ENCODE data around the gene DOK4.

The DOK4 gene

GRCh38 chr16:57485916-57486857 is at the start of gene DOK4:
Gene DOK4 (minus strand): TSS chr16:57486493. CDS start chr16:57479507, 6,986 bp downstream.
- peak; percentile 91 for ATAC-seq (replicated peaks; ENCODE audit: extremely low read depth, poor library complexity, severe bottlenecking)
- DNase-seq (ENCODE audit: low spot score in 2 of 2), result peak; percentile 43 to 51
- H3K36me3 Mint-ChIP-seq (ENCODE audit: insufficient read depth), result peaks cover 6% of the 10 kb centered on the region
- no peaks in the 10 kb centered on the region for H3K9me3 Mint-ChIP-seq
- H3K4me1 Mint-ChIP-seq, result peaks cover 24% of the 10 kb centered on the region
- no peaks in the 10 kb centered on the region for H3K27me3 Mint-ChIP-seq
- H3K27ac Mint-ChIP-seq (ENCODE audit: low read depth), result peak within 1 kb of the TSS; percentile 93
- H3K4me3 Mint-ChIP-seq, result peak within 1 kb of the TSS; percentile 92

GRCh38 chr16:57535680-57536305 is 49.5 kb upstream of the DOK4 start:
- Mint-ChIP-seq H3K4me3 (peak overlapping the region; percentile 79), H3K9me3 (no peaks in the 10 kb centered on the region), H3K27ac (ENCODE audit: low read depth) (peak overlapping the region; percentile 94), H3K36me3 (ENCODE audit: insufficient read depth) (peaks cover 22% of the 10 kb centered on the region), H3K4me1 (peaks cover 79% of the 10 kb centered on the region), H3K27me3 (no peaks in the 10 kb centered on the region)
- peak; percentile 88 for ATAC-seq (replicated peaks; ENCODE audit: extremely low read depth, poor library complexity, severe bottlenecking)
- peak; percentile 79 to 87 for DNase-seq (ENCODE audit: low spot score in 2 of 2)

- no peaks in the 10 kb centered on the region for H3K27me3 Mint-ChIP-seq
- H3K9me3 Mint-ChIP-seq, result no peaks in the 10 kb centered on the region
- peak overlapping the region; percentile 79 for H3K4me3 Mint-ChIP-seq
- H3K4me1 Mint-ChIP-seq, result peaks cover 80% of the 10 kb centered on the region
- DNase-seq (ENCODE audit: low spot score in 2 of 2) (no peak), ATAC-seq (replicated peaks; ENCODE audit: extremely low read depth, poor library complexity, severe bottlenecking) (no peak)
- H3K27ac Mint-ChIP-seq (ENCODE audit: low read depth), result peak overlapping the region; percentile 94
- H3K36me3 Mint-ChIP-seq (ENCODE audit: insufficient read depth), result peaks cover 25% of the 10 kb centered on the region
Observed at GRCh38 chr16:57534881-57535658, 48.8 kb upstream of the DOK4 start.

GRCh38 chr16:57534337-57534880 is 48.1 kb upstream of the DOK4 start:
- DNase-seq (ENCODE audit: low spot score in 2 of 2) (no peak), ATAC-seq (replicated peaks; ENCODE audit: extremely low read depth, poor library complexity, severe bottlenecking) (no peak)
- Mint-ChIP-seq H3K36me3 (ENCODE audit: insufficient read depth) (peaks cover 25% of the 10 kb centered on the region), H3K4me1 (peaks cover 87% of the 10 kb centered on the region), H3K27ac (ENCODE audit: low read depth) (peak overlapping the region; percentile 94), H3K9me3 (no peaks in the 10 kb centered on the region), H3K4me3 (peak overlapping the region; percentile 79), H3K27me3 (no peaks in the 10 kb centered on the region)

GRCh38 chr16:57533431-57534336 is 47.4 kb upstream of the DOK4 start:
- DNase-seq (ENCODE audit: low spot score in 2 of 2), result no peak
- Mint-ChIP-seq H3K9me3 (no peaks in the 10 kb centered on the region), H3K4me1 (peaks cover 82% of the 10 kb centered on the region), H3K27ac (ENCODE audit: low read depth) (peak overlapping the region; percentile 94), H3K27me3 (no peaks in the 10 kb centered on the region), H3K36me3 (ENCODE audit: insufficient read depth) (peaks cover 25% of the 10 kb centered on the region), H3K4me3 (peak overlapping the region; percentile 79)
- no peak for ATAC-seq (replicated peaks; ENCODE audit: extremely low read depth, poor library complexity, severe bottlenecking)

- Mint-ChIP-seq H3K9me3 (no peaks in the 10 kb centered on the region), H3K4me3 (peak overlapping the region; percentile 75)
- DNase-seq (ENCODE audit: low spot score in 2 of 2), result no peak
Observed at GRCh38 chr16:57532266-57532625, 46.0 kb upstream of the DOK4 start.

GRCh38 chr16:57531635-57532265 is 45.5 kb upstream of the DOK4 start:
- Mint-ChIP-seq H3K4me3 (peak overlapping the region; percentile 75), H3K36me3 (ENCODE audit: insufficient read depth) (peaks cover 15% of the 10 kb centered on the region), H3K4me1 (peaks cover 63% of the 10 kb centered on the region), H3K27ac (ENCODE audit: low read depth) (peak overlapping the region; percentile 94), H3K9me3 (no peaks in the 10 kb centered on the region), H3K27me3 (no peaks in the 10 kb centered on the region)
- DNase-seq (ENCODE audit: low spot score in 2 of 2) (no peak), ATAC-seq (replicated peaks; ENCODE audit: extremely low read depth, poor library complexity, severe bottlenecking) (no peak)

More at GRCh38 chr16:57532266-57532625, 46.0 kb upstream of the DOK4 start:
- Mint-ChIP-seq H3K27ac (ENCODE audit: low read depth) (peak overlapping the region; percentile 94), H3K4me1 (peaks cover 68% of the 10 kb centered on the region), H3K27me3 (no peaks in the 10 kb centered on the region), H3K36me3 (ENCODE audit: insufficient read depth) (peaks cover 19% of the 10 kb centered on the region)
- ATAC-seq (replicated peaks; ENCODE audit: extremely low read depth, poor library complexity, severe bottlenecking), result no peak

GRCh38 chr16:57531253-57531575 is 44.9 kb upstream of the DOK4 start:
- Mint-ChIP-seq H3K36me3 (ENCODE audit: insufficient read depth) (peaks cover 14% of the 10 kb centered on the region), H3K27ac (ENCODE audit: low read depth) (peak overlapping the region; percentile 94), H3K9me3 (no peaks in the 10 kb centered on the region), H3K4me3 (peak overlapping the region; percentile 75), H3K4me1 (peaks cover 63% of the 10 kb centered on the region), H3K27me3 (no peaks in the 10 kb centered on the region)
- ATAC-seq (replicated peaks; ENCODE audit: extremely low read depth, poor library complexity, severe bottlenecking) (no peak), DNase-seq (ENCODE audit: low spot score in 2 of 2) (no peak)

GRCh38 chr16:57530522-57531252 is 44.4 kb upstream of the DOK4 start:
- Mint-ChIP-seq H3K27me3 (no peaks in the 10 kb centered on the region), H3K9me3 (no peaks in the 10 kb centered on the region), H3K27ac (ENCODE audit: low read depth) (peak overlapping the region; percentile 94), H3K36me3 (ENCODE audit: insufficient read depth) (peaks cover 11% of the 10 kb centered on the region), H3K4me3 (peak overlapping the region; percentile 75), H3K4me1 (peaks cover 62% of the 10 kb centered on the region)
- no peak for ATAC-seq (replicated peaks; ENCODE audit: extremely low read depth, poor library complexity, severe bottlenecking)
- DNase-seq (ENCODE audit: low spot score in 2 of 2), result no peak

GRCh38 chr16:57530104-57530521 is 43.8 kb upstream of the DOK4 start:
- peak; percentile 97 for ATAC-seq (replicated peaks; ENCODE audit: extremely low read depth, poor library complexity, severe bottlenecking)
- no peaks in the 10 kb centered on the region for H3K27me3 Mint-ChIP-seq

More at GRCh38 chr16:57530104-57530521, 43.8 kb upstream of the DOK4 start:
- Mint-ChIP-seq H3K36me3 (ENCODE audit: insufficient read depth) (peaks cover 11% of the 10 kb centered on the region), H3K27ac (ENCODE audit: low read depth) (peak overlapping the region; percentile 94), H3K4me3 (peak overlapping the region; percentile 75), H3K4me1 (peaks cover 64% of the 10 kb centered on the region), H3K9me3 (no peaks in the 10 kb centered on the region)
- peak in 1 of 2 donors; percentile 61 for DNase-seq (ENCODE audit: low spot score in 2 of 2)

Data from central memory CD8-positive, alpha-beta T cell (primary cell).